SK-N-SH treated with all-trans-retinoic acid at 6 μM for 48 hours (cell line): Measurements from ENCODE around the gene MVK.

Experiments used
- ATAC-seq: fragments of 200-7000 bp; cut with Tn5 transposase; 3 replicates; pipeline ENCODE4 v1.9.1; 2020; ENCODE audit warnings: mild to moderate bottlenecking, moderate library complexity
- ARNTL ChIP-seq: fragments of 450-650 bp; formaldehyde crosslinking; IDR thresholded peaks from 2 replicates; pipeline ENCODE4 v1.5.0; 2020; ENCODE audit warnings: low read depth, mild to moderate bottlenecking, moderate library complexity, borderline replicate concordance
- BACH2 ChIP-seq: fragments of 250-450 bp; sonication (Bioruptor Pico); IDR thresholded peaks from 2 replicates; pipeline ENCODE4 v1.9.0; 2021; ENCODE audit warnings: mild to moderate bottlenecking, borderline replicate concordance
- CSDC2 ChIP-seq: fragments of 250-450 bp; sonication (Bioruptor Pico); IDR thresholded peaks from 2 replicates; pipeline ENCODE4 v1.5.0; 2020; ENCODE audit warnings: mild to moderate bottlenecking, moderate library complexity
- ESRRG ChIP-seq: fragments of 250-450 bp; sonication (Bioruptor Pico); IDR thresholded peaks from 2 replicates; pipeline ENCODE4 v1.6.1; 2021; ENCODE audit warnings: mild to moderate bottlenecking
- ISL1 ChIP-seq: fragments of 250-450 bp; sonication (Bioruptor Pico); IDR thresholded peaks from 2 replicates; pipeline ENCODE4 v2.1.2; 2022; ENCODE audit warnings: mild to moderate bottlenecking, moderate library complexity
- OSR1 ChIP-seq: fragments of 250-450 bp; sonication (Bioruptor Pico); IDR thresholded peaks from 2 replicates; pipeline ENCODE4 v1.8.0; 2022; ENCODE audit warnings: moderate library complexity, mild to moderate bottlenecking, inconsistent platforms
- PPARA ChIP-seq: fragments of 250-450 bp; sonication (Bioruptor Pico); IDR thresholded peaks from 2 replicates; pipeline ENCODE4 v1.5.0; 2020; ENCODE audit warnings: mild to moderate bottlenecking, borderline replicate concordance
- RARB ChIP-seq: fragments of 250-450 bp; sonication (Bioruptor Pico); IDR thresholded peaks from 2 replicates; pipeline ENCODE4 v1.8.0; 2021; ENCODE audit warnings: mild to moderate bottlenecking, moderate library complexity
- TCF4 ChIP-seq: fragments of 250-450 bp; sonication (Bioruptor Pico); IDR thresholded peaks from 2 replicates; pipeline ENCODE4 v1.8.0; 2021; ENCODE audit warnings: mild to moderate bottlenecking, moderate library complexity, borderline replicate concordance
- TOX ChIP-seq: fragments of 250-450 bp; sonication (Bioruptor Pico); IDR thresholded peaks from 2 replicates; pipeline ENCODE4 v1.8.0; 2021; ENCODE audit warnings: mild to moderate bottlenecking, moderate library complexity, borderline replicate concordance
- ZC3H10 ChIP-seq: fragments of 250-450 bp; sonication (Bioruptor Pico); IDR thresholded peaks from 2 replicates; pipeline ENCODE4 v1.5.1; 2021; ENCODE audit warnings: mild to moderate bottlenecking, moderate library complexity
- ZFP3 ChIP-seq: fragments of 250-450 bp; sonication (Bioruptor Pico); IDR thresholded peaks from 2 replicates; pipeline ENCODE4 v1.5.0; 2020; ENCODE audit warnings: mild to moderate bottlenecking, moderate library complexity
- ZFP30 ChIP-seq: fragments of 450-650 bp; formaldehyde crosslinking; IDR thresholded peaks from 2 replicates; pipeline ENCODE4 v1.5.0; 2022; ENCODE audit warnings: mild to moderate bottlenecking, moderate library complexity
- ZNF565 ChIP-seq: fragments of 450-650 bp; formaldehyde crosslinking; conservative IDR thresholded peaks from 2 replicates; pipeline ENCODE4 v1.5.0; 2020; ENCODE audit warnings: low read depth, mild to moderate bottlenecking, moderate library complexity
- ZNF70 ChIP-seq: fragments of 450-650 bp; formaldehyde crosslinking; IDR thresholded peaks from 2 replicates; pipeline ENCODE4 v1.5.0; 2020; ENCODE audit warnings: mild to moderate bottlenecking, moderate library complexity
- ZNF8 ChIP-seq: fragments of 450-650 bp; formaldehyde crosslinking; IDR thresholded peaks from 2 replicates; pipeline ENCODE4 v1.5.0; 2020; ENCODE audit warnings: mild to moderate bottlenecking, moderate library complexity
- TF ChIP-seq, protein P1 (sequence below): fragments of 250-450 bp; sonication (Bioruptor Pico); IDR thresholded peaks from 2 replicates; pipeline ENCODE4 v1.8.0; 2020; ENCODE audit warnings: mild to moderate bottlenecking, moderate library complexity, borderline replicate concordance
- TF ChIP-seq, protein P2 (sequence below): fragments of 250-450 bp; sonication (Bioruptor Pico); IDR thresholded peaks from 2 replicates; pipeline ENCODE4 v1.5.1; 2021; ENCODE audit warnings: mild to moderate bottlenecking, moderate library complexity
- TF ChIP-seq, protein P3 (sequence below): fragments of 250-450 bp; sonication (Bioruptor Pico); IDR thresholded peaks from 2 replicates; pipeline ENCODE4 v1.5.0; 2020; ENCODE audit warnings: mild to moderate bottlenecking, moderate library complexity

Gene MVK

DNA sequence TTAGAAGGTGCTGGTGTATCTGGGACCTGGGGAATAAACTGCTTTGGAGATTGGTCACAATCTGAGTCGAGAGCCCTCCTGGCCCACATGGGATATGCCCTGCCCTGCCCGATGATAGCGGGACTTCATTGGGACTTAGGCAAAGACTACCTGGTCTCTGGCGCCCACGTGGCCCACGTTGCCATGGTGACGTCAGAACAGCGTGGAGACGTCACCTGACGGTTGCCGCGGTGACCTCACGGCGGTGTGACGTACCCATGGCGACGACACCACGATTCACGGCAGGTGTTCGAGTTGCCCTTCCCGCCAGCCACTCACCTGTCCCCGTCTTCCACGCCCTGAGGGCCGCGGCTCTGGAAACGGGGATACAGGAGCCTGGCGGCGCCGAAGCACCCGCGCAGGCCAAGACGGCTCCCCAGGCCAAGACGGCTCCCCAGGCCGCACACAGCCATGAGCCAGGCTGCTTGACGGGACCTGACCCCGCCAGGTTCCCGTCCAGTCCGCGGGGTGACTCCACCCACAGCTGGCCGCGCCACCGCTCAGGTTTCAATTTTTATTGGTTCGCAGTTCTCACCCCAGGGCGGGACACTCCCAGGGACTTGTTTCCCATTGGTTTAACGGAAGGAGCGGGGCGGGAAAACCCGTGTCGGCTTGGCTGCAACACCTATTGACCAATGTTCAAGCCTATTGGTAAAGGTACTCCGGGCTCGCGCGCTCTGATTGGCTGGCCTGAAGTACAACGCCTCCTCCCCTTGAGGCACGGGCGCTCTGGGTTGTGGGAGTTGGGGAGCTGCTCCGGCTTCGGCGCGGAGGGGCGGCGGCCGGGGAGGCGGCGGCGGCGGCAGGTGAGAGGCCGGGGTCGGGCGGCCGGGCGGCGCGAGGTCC lies at the start of gene MVK, which contains the start of gene MMAB:
Gene MVK (plus strand): TSS at position 766 of the 885 bp plus-strand sequence. CDS start 1,029 bp downstream, outside the sequence.
Gene MMAB (minus strand): TSS at position 476 of the 885 bp plus-strand sequence. CDS start 24 bp downstream, at position 452.
- ATAC-seq, result peak; percentile 99
- TF ChIP-seq PPARA, result no peak
- no peak for TF ChIP-seq ESRRG (CRISPR knock-in tag)
- no peak for TF ChIP-seq ISL1 (CRISPR knock-in tag)
- TF ChIP-seq OSR1 (CRISPR knock-in tag), result no peak
- TF ChIP-seq TCF4 (CRISPR knock-in tag), result no peak
- TF ChIP-seq, protein P1, sequence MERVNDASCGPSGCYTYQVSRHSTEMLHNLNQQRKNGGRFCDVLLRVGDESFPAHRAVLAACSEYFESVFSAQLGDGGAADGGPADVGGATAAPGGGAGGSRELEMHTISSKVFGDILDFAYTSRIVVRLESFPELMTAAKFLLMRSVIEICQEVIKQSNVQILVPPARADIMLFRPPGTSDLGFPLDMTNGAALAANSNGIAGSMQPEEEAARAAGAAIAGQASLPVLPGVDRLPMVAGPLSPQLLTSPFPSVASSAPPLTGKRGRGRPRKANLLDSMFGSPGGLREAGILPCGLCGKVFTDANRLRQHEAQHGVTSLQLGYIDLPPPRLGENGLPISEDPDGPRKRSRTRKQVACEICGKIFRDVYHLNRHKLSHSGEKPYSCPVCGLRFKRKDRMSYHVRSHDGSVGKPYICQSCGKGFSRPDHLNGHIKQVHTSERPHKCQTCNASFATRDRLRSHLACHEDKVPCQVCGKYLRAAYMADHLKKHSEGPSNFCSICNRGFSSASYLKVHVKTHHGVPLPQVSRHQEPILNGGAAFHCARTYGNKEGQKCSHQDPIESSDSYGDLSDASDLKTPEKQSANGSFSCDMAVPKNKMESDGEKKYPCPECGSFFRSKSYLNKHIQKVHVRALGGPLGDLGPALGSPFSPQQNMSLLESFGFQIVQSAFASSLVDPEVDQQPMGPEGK, result no peak
- TF ChIP-seq, protein P2, sequence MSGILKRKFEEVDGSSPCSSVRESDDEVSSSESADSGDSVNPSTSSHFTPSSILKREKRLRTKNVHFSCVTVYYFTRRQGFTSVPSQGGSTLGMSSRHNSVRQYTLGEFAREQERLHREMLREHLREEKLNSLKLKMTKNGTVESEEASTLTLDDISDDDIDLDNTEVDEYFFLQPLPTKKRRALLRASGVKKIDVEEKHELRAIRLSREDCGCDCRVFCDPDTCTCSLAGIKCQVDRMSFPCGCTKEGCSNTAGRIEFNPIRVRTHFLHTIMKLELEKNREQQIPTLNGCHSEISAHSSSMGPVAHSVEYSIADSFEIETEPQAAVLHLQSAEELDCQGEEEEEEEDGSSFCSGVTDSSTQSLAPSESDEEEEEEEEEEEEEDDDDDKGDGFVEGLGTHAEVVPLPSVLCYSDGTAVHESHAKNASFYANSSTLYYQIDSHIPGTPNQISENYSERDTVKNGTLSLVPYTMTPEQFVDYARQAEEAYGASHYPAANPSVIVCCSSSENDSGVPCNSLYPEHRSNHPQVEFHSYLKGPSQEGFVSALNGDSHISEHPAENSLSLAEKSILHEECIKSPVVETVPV (CRISPR knock-in tag), result no peak
- TF ChIP-seq ZC3H10 (CRISPR knock-in tag), result no peak
- no peak for TF ChIP-seq ZNF70 (CRISPR knock-in tag)
- TF ChIP-seq ZFP30 (CRISPR knock-in tag), result no peak
- TF ChIP-seq ZNF565 (CRISPR knock-in tag), result no peak
- no peak for TF ChIP-seq ARNTL (CRISPR knock-in tag)
- TF ChIP-seq ZFP3 (CRISPR knock-in tag), result no peak
- TF ChIP-seq ZNF8 (CRISPR knock-in tag), result no peak
- no peak for TF ChIP-seq RARB (CRISPR knock-in tag)
- TF ChIP-seq, all 23 proteins: peak for 0

DNA sequence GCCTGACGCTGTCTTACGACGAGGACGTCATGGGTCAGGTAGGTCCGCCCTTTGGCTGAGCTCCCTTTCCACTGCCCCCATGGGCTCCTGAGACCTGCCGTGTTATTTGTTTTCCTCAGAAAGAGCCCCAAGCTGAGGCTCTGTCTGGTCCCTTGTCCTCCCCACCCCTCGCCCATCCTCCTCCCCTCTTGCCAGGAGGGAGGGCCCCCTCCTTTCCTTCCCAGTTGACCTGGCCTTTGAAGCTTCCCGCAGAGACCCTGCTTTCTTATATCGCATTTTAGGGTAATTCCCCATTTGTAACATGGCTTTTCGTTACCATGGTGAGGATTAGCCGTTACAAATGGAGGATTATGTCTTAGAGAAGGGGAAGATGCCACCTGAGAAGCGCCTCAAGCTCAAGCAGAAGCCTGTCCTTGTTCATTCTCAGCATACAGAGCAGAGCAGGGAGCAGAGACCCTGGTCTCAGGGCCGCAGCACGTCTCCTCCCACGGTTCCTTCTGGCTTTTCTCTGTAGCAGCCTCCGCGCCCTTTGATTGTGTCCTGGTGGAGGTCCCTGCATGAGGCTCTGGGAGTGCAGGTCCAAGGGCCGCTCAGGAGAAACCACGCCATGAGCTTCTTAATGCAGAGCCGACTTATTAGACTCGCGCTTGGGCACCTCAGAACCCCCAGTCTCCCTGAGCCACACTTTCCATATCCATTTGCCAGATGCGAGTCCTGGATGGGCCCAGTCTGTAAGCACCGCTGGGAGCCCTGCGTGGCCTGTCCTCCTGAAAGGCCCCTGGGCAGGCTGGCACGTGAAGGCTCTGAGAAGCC lies 48.9 kb upstream of the MVK start:
- ATAC-seq, result no peak
- TF ChIP-seq ZNF565 (CRISPR knock-in tag), result no peak
- TF ChIP-seq, all 23 proteins: peak for 0

DNA sequence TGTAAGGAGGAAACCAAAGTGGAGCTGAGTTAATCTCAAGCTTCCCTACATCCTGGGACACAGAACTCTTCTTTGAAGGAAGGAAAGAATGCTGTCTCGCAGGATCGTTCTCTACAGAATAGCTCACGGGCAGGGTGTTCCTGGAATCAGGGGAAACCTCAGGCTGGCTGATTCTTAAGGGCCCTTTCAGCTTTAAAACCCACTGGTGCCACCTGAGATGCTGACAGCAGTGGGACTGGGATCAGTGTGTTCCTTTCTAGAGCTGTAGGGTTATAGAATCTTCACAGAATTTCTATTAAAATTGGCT lies 48.4 kb upstream of the MVK start:
- no peak for ATAC-seq
- TF ChIP-seq, protein P3, sequence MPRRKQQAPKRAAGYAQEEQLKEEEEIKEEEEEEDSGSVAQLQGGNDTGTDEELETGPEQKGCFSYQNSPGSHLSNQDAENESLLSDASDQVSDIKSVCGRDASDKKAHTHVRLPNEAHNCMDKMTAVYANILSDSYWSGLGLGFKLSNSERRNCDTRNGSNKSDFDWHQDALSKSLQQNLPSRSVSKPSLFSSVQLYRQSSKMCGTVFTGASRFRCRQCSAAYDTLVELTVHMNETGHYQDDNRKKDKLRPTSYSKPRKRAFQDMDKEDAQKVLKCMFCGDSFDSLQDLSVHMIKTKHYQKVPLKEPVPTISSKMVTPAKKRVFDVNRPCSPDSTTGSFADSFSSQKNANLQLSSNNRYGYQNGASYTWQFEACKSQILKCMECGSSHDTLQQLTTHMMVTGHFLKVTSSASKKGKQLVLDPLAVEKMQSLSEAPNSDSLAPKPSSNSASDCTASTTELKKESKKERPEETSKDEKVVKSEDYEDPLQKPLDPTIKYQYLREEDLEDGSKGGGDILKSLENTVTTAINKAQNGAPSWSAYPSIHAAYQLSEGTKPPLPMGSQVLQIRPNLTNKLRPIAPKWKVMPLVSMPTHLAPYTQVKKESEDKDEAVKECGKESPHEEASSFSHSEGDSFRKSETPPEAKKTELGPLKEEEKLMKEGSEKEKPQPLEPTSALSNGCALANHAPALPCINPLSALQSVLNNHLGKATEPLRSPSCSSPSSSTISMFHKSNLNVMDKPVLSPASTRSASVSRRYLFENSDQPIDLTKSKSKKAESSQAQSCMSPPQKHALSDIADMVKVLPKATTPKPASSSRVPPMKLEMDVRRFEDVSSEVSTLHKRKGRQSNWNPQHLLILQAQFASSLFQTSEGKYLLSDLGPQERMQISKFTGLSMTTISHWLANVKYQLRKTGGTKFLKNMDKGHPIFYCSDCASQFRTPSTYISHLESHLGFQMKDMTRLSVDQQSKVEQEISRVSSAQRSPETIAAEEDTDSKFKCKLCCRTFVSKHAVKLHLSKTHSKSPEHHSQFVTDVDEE (CRISPR knock-in tag), result no peak
- TF ChIP-seq, protein P1, result no peak
- TF ChIP-seq ARNTL (CRISPR knock-in tag) (no peak), ZC3H10 (CRISPR knock-in tag) (no peak), ZNF8 (CRISPR knock-in tag) (no peak), ZNF565 (CRISPR knock-in tag) (no peak)

DNA sequence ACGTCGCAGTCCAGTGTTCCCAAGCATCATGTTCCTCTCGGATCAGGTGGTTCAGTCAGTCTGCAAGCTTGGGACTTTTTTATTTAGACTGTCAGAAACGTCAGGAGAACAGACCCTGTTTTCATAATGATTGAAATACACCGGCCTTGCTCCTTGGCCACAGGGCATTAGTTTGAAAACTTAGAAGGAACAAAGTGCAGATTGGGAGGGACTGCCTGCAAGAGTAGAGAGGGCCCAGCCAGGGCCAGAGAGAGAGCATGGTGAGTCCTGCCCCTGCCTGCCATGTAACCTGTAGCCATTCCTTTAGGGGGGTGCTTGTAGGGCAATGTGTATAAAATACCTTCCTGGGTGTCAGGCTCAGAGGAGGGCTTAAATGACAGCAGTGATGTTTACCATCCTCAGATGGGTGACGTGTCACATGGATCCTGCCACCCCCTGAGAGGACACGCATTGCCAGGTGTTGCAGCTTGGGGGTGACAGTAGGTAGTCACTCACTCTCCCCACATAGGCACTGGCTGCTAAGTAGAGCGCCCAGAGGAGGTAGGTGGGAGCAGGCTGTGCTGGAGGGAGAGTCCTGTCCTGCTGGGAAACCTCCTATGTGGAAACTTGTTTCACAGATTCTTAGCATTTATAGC lies 46.0 kb upstream of the MVK start:
- no peak for ATAC-seq
- TF ChIP-seq ZNF70 (CRISPR knock-in tag), result no peak
- TF ChIP-seq BACH2 (CRISPR knock-in tag), result no peak
- TF ChIP-seq ZNF8 (CRISPR knock-in tag), result no peak
- TF ChIP-seq ESRRG (CRISPR knock-in tag), result no peak
- TF ChIP-seq ISL1 (CRISPR knock-in tag), result no peak
- TF ChIP-seq ARNTL (CRISPR knock-in tag), result no peak
- TF ChIP-seq OSR1 (CRISPR knock-in tag), result no peak
- no peak for TF ChIP-seq TOX (CRISPR knock-in tag)
- no peak for TF ChIP-seq ZNF565 (CRISPR knock-in tag)
- no peak for TF ChIP-seq RARB (CRISPR knock-in tag)
- no peak for TF ChIP-seq CSDC2 (CRISPR knock-in tag)
- no peak for TF ChIP-seq PPARA
- no peak for TF ChIP-seq ZFP3 (CRISPR knock-in tag)
- TF ChIP-seq, protein P2 (CRISPR knock-in tag), result no peak
